GM21529 (cell line): Measurements from ENCODE around the gene DLGAP1.

Source experiments
- ATAC-seq: cut with Tn5 transposase; IDR thresholded peaks from one replicate; pipeline ENCODE4 v1.9.1; 2021; ENCODE audit not compliant: unreplicated experiment

DLGAP1 gene

GRCh38 chr18:4181882-4182568, 273.1 kb downstream of the DLGAP1 start:
- no peak for ATAC-seq

- no peak for ATAC-seq
Measured at GRCh38 chr18:4181086-4181485, 274.0 kb downstream of the DLGAP1 start.

GRCh38 chr18:4172196-4173100, 282.7 kb downstream of the DLGAP1 start:
- ATAC-seq: no peak

GRCh38 chr18:4157352-4157751, 297.8 kb downstream of the DLGAP1 start:
- ATAC-seq: no peak

GRCh38 chr18:4146797-4147196, 308.3 kb downstream of the DLGAP1 start:
- no peak for ATAC-seq

GRCh38 chr18:4144201-4144600, 310.9 kb downstream of the DLGAP1 start:
- ATAC-seq: no peak

GRCh38 chr18:4143585-4143984, 311.5 kb downstream of the DLGAP1 start:
- ATAC-seq: no peak

- ATAC-seq: no peak
Measured at GRCh38 chr18:4142876-4143275, 312.2 kb downstream of the DLGAP1 start.

- ATAC-seq: no peak
Measured at GRCh38 chr18:4134700-4135099, 320.4 kb downstream of the DLGAP1 start.

GRCh38 chr18:4130734-4131719, 324.1 kb downstream of the DLGAP1 start:
- no peak for ATAC-seq

- no peak for ATAC-seq
Measured at GRCh38 chr18:4126939-4127338, 328.2 kb downstream of the DLGAP1 start.

- no peak for ATAC-seq
Measured at GRCh38 chr18:4125627-4126230, 329.4 kb downstream of the DLGAP1 start.

GRCh38 chr18:4125224-4125623, 329.9 kb downstream of the DLGAP1 start:
- no peak for ATAC-seq

- no peak for ATAC-seq
Measured at GRCh38 chr18:4119813-4120212, 335.3 kb downstream of the DLGAP1 start.

GRCh38 chr18:4119127-4119648, 335.9 kb downstream of the DLGAP1 start:
- no peak for ATAC-seq

GRCh38 chr18:4108016-4108415, 347.1 kb downstream of the DLGAP1 start:
- no peak for ATAC-seq

GRCh38 chr18:4107049-4107467, 348.0 kb downstream of the DLGAP1 start:
- ATAC-seq: no peak

GRCh38 chr18:4106407-4107033, 348.6 kb downstream of the DLGAP1 start:
- peak; percentile 68 for ATAC-seq

GRCh38 chr18:4102901-4103300, 352.2 kb downstream of the DLGAP1 start:
- ATAC-seq: no peak

- no peak for ATAC-seq
Measured at GRCh38 chr18:4101009-4101408, 354.1 kb downstream of the DLGAP1 start.
